Heart right ventricle (tissue), 16 donors: ENCODE data around the gene MRPL51. TPM values are rescaled to one million over a fixed set of nuclear protein-coding genes. Genes with fewer than 3 reads are reported as not detected.

ENCODE experiments used
- ATAC-seq, 8 donors: fragments of 200-7000 bp; cut with Tn5 transposase; one replicate each; pipeline ENCODE4 v1.9.1; 2020; ENCODE audit warnings: mild to moderate bottlenecking in 8 of 8, moderate library complexity in 8 of 8, moderate number of reproducible peaks in 1 of 8
- DNase-seq, 2 donors: peaks; one replicate each; pipeline ENCODE4 v3.0.0-alpha.2; 2020
- H3K27ac ChIP-seq, 10 donors: fragments of 200-600 bp; sonication (generic) in 2 of 10; one replicate each; pipeline versions ENCODE4 v1.5.0 to v1.8.0; 2020 to 2022; ENCODE audit warnings: mild to moderate bottlenecking in 3 of 10
- H3K27me3 ChIP-seq, 7 donors: fragments of 200-600 bp; one replicate each; pipeline ENCODE4 v1.8.0; 2021 to 2022; ENCODE audit warnings: mild to moderate bottlenecking in 2 of 7
- H3K36me3 ChIP-seq, 9 donors: fragments of 200-600 bp; sonication (generic) in 1 of 9; one replicate each; pipeline versions ENCODE4 v1.5.0 to v1.8.0; 2020 to 2022; ENCODE audit warnings: mild to moderate bottlenecking in 2 of 9
- H3K4me1 ChIP-seq, 9 donors: fragments of 200-600 bp; sonication (generic) in 1 of 9; one replicate each; pipeline versions ENCODE4 v1.5.0 to v1.8.0; 2020 to 2022; ENCODE audit warnings: mild to moderate bottlenecking in 4 of 9
- H3K4me3 ChIP-seq, 10 donors: fragments of 200-600 bp; sonication (generic) in 2 of 10; one replicate each; pipeline versions ENCODE4 v1.5.0 to v1.8.0; 2020 to 2022; ENCODE audit warnings: mild to moderate bottlenecking in 7 of 10, moderate library complexity in 2 of 10
- H3K9me3 ChIP-seq, 11 donors: fragments of 200-600 bp in 10 of 11; sonication (generic) in 2 of 11; one replicate each; pipeline versions ENCODE4 v1.5.0 to v1.8.0; 2013 to 2022; ENCODE audit warnings: mild to moderate bottlenecking in 2 of 11, control low read depth in 1 of 11, moderate library complexity in 1 of 11
- WGBS, 2 donors: extraction: QIAGEN DNeasy Blood & Tissue Kit; methylation state at CpG; one replicate each; pipeline ENCODE4 v1.1.7; 2013; ENCODE audit warnings: inconsistent platforms in 1 of 2; 5-methylcytosine and 5-hydroxymethylcytosine counted together
- intact Hi-C, 10 donors: fragments of 100-400 bp; cut with DNase I; formaldehyde crosslinking; loops; one replicate each; pipeline versions ENCODE4 v1.11.1 to v1.14.2; 2022
- long read RNA-seq, 3 donors: library from polyadenylated mRNA; unstranded; transcript quantifications; one replicate each; pipeline ENCODE4 v2.0.0, GENCODE V29; 2020 to 2021
- polyA plus RNA-seq, 2 donors: library from polyadenylated mRNA; stranded (reverse); fragments of 200-250 nt; gene quantifications; one replicate each; pipeline ENCODE4 v1.2.3, GENCODE V29; 2013
- total RNA-seq, 10 donors: library from RNA; stranded (reverse); fragmentation: NEBNext Ultra II Directional in 3 of 10; extraction: Animal tissue kit (Norgen Biotek cat#: 25700) in 3 of 10; gene quantifications; one replicate each; pipeline versions ENCODE4 v1.2.1 to v1.2.4, GENCODE V29; 2021 to 2023
- TF ChIP-seq, protein P1 (sequence below), 9 donors: fragments of 200-600 bp; sonication (generic) in 2 of 9; IDR thresholded peaks; one replicate each; pipeline versions ENCODE4 v1.5.0 to v1.8.0; 2021 to 2022; ENCODE audit warnings: antibody characterized with exemption in 9 of 9, mild to moderate bottlenecking in 5 of 9, moderate library complexity in 1 of 9
- donor health status: Arrhythmogenic right ventricular cardiomyopathy.
- donor health status: ischemic (EF 13 %, LVEDD 7.1; RV severe dilation, severe dysfunction).
- donor health status: healthy with polysubstance abuse.
- donor health status: DM: no; HTN: yes; CAD: no.
- donor health status: DM: no; HTN: no; CAD: no.
- donor health status: ischemic (EF 25% LVEDD 6.9; RV normal size, moderate dysfunction).
- donor health status: ischemic (EF 25% LVEDD 5.7; RV mildly dilated, moderate dysfunction).
- donor health status: healthy.
- donor health status: DM: yes; HTN: yes; CAD: no.
- donor health status: Ischemic cardiomyopathy.
- donor health status: ischemic (EF 35%, LVEDD 5.7; RV mildly dilated, moderate dysfunction).
- donor health status: nonischemic (EF 11% LVEDD 7.7; RV severe dilation, severe dysfunction).
- donor health status: DM: yes; HTN: yes; CAD: no.
- donor health status: PGD.
- donor health status: ischemic (EF 29% LVEDD 5.4; RV normal size, mild dysfunction).
- donor health status: nonischemic (EF 23%, LVEDD 6.1; RV moderate dilation, normal function).

The MRPL51 gene
- total RNA-seq (100 to 1,000 TPM; 232 to 300 (median 255) TPM), polyA plus RNA-seq (100 to 1,000 TPM; 123 to 181 TPM)
- long read RNA-seq, donor 1, transcript MRPL51-201 (3 exons, 1,234 nt): major isoform, 59 of 76 reads
- long read RNA-seq, donor 1, transcript MRPL51-204 (3 exons, 343 nt): minor isoform, 5 of 76 reads
- long read RNA-seq, donor 1, partial matches to known transcripts: 3 of 76 reads
- long read RNA-seq, donor 1, other reads (novel, unspliced or antisense): 0 of 76 reads
- long read RNA-seq, donor 2, transcript MRPL51-201 (3 exons, 1,234 nt): major isoform, 50 of 58 reads
- long read RNA-seq, donor 2, partial matches to known transcripts: 4 of 58 reads
- long read RNA-seq, donor 2, other reads (novel, unspliced or antisense): 0 of 58 reads
- long read RNA-seq, donor 3, transcript MRPL51-201 (3 exons, 1,234 nt): major isoform, 11 of 13 reads
- long read RNA-seq, donor 3, partial matches to known transcripts: 0 of 13 reads
- long read RNA-seq, donor 3, other reads (novel, unspliced or antisense): 1 of 13 reads

DNA sequence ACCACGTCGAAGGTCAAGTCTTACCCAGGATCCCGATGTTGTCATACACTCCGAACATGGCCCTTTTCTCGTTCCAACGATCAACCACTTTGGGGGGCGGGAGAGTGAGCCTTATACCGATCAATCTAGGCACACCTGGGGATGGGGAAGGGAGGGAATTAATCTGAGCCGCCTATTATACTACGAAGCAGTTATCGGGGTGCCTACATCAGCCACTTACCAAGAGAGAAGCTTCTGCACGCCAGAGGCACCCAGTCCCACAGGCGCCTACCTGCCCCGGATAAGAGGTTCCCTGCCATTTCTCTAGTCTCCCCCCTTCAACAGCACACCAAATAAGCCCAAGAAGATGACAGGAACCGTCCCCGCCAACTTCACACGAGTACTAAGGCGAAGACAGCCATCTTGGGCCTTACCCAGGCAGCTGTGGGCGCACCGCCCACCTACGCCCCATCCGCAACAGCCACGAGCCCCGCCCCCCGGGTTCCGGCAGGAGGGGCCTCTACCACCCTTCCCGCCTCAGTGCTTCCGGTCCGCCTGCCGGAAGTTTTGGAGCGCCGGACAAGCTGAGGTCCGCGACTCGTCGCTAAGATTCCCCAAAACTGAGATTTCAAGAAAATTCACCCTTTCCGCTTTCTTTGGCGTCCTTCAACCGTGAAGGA is at the start of gene MRPL51:
Gene MRPL51, minus strand, starts transcription at position 425 of the 659 bp plus-strand sequence. Its CDS starts 126 bp downstream, at position 299.
- H3K9me3 ChIP-seq: no peaks in the 10 kb centered on the region
- no peaks in the 10 kb centered on the region for H3K27me3 ChIP-seq
- TF ChIP-seq, protein P1, sequence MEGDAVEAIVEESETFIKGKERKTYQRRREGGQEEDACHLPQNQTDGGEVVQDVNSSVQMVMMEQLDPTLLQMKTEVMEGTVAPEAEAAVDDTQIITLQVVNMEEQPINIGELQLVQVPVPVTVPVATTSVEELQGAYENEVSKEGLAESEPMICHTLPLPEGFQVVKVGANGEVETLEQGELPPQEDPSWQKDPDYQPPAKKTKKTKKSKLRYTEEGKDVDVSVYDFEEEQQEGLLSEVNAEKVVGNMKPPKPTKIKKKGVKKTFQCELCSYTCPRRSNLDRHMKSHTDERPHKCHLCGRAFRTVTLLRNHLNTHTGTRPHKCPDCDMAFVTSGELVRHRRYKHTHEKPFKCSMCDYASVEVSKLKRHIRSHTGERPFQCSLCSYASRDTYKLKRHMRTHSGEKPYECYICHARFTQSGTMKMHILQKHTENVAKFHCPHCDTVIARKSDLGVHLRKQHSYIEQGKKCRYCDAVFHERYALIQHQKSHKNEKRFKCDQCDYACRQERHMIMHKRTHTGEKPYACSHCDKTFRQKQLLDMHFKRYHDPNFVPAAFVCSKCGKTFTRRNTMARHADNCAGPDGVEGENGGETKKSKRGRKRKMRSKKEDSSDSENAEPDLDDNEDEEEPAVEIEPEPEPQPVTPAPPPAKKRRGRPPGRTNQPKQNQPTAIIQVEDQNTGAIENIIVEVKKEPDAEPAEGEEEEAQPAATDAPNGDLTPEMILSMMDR (IDR thresholded peaks at IDR 0.05): no peak
- 1% methylated on average over 39 of the region's 39 CpGs for WGBS, 2 donors
- ATAC-seq (peak; percentile 95 to 99 (median 98)), DNase-seq (peak; percentile 96 to 97)
- H3K36me3 ChIP-seq: peaks cover 0 to 42% (median 0%) of the 10 kb centered on the region in 9 donors
- intact Hi-C loops: loop anchor here in 6 of 10 donors (1.0 to 5.0 kb wide), 3 partner anchors 23 to 42 kb away; partner anchors contain the start of genes GAPDH (in 6 of the 6) and VAMP1 (in 1 of the 6)
- peaks cover 0 to 30% (median 26%) of the 10 kb centered on the region in 9 donors for H3K4me1 ChIP-seq
- peak within 1 kb of the TSS; percentile 89 to 98 (median 96) for H3K27ac ChIP-seq
- peak within 1 kb of the TSS; percentile 60 to 98 (median 74) for H3K4me3 ChIP-seq

DNA sequence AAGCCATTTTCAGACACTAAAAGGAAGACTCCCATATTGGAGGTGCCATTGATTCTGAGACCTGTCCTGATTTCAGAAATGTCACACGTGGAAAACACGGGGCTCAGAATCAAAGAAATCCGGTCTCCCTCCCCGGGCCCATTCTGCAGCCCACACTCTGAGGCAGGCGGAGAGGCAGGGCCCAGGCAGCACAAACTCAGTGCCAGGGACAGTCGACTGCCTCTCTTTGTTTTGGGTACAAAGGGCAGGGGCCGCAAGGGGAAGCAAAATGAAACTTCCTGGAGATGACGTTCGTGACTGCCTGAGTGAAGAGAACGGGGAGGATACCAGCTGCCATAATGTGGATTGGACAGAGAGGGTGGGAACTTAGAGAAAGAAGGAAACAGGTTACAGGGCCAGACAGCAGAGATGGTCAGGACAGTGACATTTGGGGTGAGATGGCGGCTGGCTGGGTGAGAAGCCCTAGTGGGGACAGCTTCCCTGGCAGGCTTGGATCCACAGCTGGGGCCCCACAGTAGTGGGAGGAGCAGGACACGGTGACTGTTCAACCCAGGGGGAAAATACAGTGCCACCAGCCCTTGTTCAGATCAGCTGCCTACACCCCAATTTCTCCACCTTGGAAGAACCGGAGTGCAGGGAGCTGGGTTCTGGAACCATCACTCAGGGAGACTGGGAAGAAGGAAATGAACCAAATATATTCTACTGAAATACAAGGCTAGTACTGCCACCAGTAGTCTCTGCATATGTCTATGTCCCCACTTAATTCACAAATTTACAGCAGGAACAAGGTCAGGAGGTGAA is 49.3 kb upstream of the MRPL51 start:
- Histone ChIP-seq H3K4me3 (no peak overlapping the region), H3K27ac (peak overlapping the region in 7 of 10 donors; percentile 70 to 99 (median 81)), H3K27me3 (no peaks in the 10 kb centered on the region), H3K4me1 (peaks cover 11 to 62% (median 39%) of the 10 kb centered on the region in 9 donors), H3K9me3 (no peaks in the 10 kb centered on the region), H3K36me3 (peaks cover 0 to 94% (median 38%) of the 10 kb centered on the region in 9 donors)
- DNase-seq: no peak
- intact Hi-C loops: no loop called here
- TF ChIP-seq, protein P1 (IDR thresholded peaks at IDR 0.05): no peak
- 80 to 83% methylated on average over 13 of the region's 13 CpGs for whole genome bisulfite sequencing, 2 donors
- no peak for ATAC-seq

DNA sequence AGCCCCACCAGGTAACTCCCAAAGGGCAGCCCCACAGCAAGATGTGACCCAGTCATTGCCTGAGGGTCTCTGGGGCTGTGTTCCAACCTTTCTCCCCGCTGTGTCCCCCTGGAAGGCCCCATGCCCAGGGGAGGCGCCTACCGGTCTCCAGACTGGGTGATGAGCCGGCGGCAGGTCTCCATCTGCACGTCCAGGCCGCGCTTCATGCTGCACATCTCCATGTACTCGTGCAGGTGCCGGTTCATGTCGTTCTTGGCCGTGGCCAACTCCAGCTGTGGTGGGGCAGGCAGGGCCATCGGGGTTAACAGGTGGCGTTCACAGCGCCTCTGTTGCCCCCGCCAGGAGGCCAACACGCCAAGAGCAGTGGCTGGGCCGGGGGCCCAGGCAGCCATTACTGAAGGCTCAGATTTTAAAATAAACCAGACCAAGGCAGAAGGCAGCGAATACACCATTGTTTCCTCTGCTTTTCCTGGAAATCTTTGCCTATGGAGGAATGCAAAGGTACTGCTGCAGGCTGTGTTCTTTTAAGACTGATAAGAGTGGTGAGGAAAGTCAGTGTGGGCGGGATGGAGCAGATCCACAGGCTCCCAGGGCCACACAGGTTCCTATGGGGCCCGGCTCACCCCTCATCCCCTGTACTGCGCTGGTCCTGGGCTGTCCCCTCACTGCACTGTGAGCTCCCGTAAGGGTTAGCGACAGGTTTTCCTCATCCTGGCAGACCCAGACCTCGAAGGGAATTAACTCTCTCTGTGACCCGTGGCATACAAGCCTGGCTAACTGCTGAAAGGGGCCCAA is 48.5 kb upstream of the MRPL51 start:
- intact Hi-C loops: no loop called here
- Histone ChIP-seq H3K36me3 (peaks cover 0 to 94% (median 44%) of the 10 kb centered on the region in 9 donors), H3K4me3 (no peak overlapping the region), H3K4me1 (peaks cover 14 to 66% (median 45%) of the 10 kb centered on the region in 9 donors), H3K9me3 (no peaks in the 10 kb centered on the region), H3K27me3 (no peaks in the 10 kb centered on the region), H3K27ac (peak overlapping the region; percentile 39 to 99 (median 77))
- ATAC-seq: no peak
- 82 to 85% methylated on average over 26 of the region's 26 CpGs for WGBS, 2 donors
- TF ChIP-seq, protein P1 (IDR thresholded peaks at IDR 0.05): no peak
- no peak for DNase-seq
